Tibial artery (tissue), 4 donors: ENCODE results near the gene NUP133.

Experiments used
- DNase-seq, 2 donors: peaks; one replicate each; pipeline ENCODE4 v3.0.0-alpha.2; 2019
- H3K27ac ChIP-seq, 2 donors: fragments of 200-600 bp; sonication (generic) in 1 of 2; 1 replicate in 1 of 2; 2 replicates in 1 of 2; pipeline ENCODE4 v1.5.1; 2018 to 2019; ENCODE audit warnings: mild to moderate bottlenecking in 1 of 2
- H3K27me3 ChIP-seq, 2 donors: fragments of 200-600 bp; sonication (generic) in 1 of 2; one replicate each; pipeline versions ENCODE4 v1.5.1 to v1.6.0; 2016 to 2019
- H3K36me3 ChIP-seq, 3 donors: fragments of 200-600 bp; sonication (generic) in 2 of 3; one replicate each; pipeline ENCODE4 v1.5.1; 2016 to 2019; ENCODE audit warnings: mild to moderate bottlenecking in 2 of 3
- H3K4me1 ChIP-seq, 4 donors: fragments of 200-600 bp; sonication (generic) in 2 of 4; 1 replicate in 3 of 4; 2 replicates in 1 of 4; pipeline ENCODE4 v1.5.1; 2016 to 2019
- H3K4me3 ChIP-seq, 2 donors: fragments of 200-600 bp; sonication (generic) in 1 of 2; 1 replicate in 1 of 2; 2 replicates in 1 of 2; pipeline ENCODE4 v1.5.1; 2018 to 2019; ENCODE audit warnings: mild to moderate bottlenecking in 2 of 2
- H3K9me3 ChIP-seq, 3 donors: fragments of 200-600 bp; sonication (generic) in 1 of 3; one replicate each; pipeline ENCODE4 v1.5.1; 2016 to 2019
- intact Hi-C: fragments of 100-400 bp; cut with DNase I; formaldehyde crosslinking; loops from one replicate; pipeline ENCODE4 v1.15.0; 2023; ENCODE audit warnings: low total_unique reads
- TF ChIP-seq, protein P1 (sequence below), 2 experiments: fragments of 200-600 bp in 1 of 2; fragments of 450-650 bp in 1 of 2; IDR thresholded peaks; one replicate each; pipeline ENCODE4 v1.5.1; 2017 to 2019; ENCODE audit warnings: antibody characterized with exemption in 2 of 2, mild to moderate bottlenecking in 1 of 2, moderate library complexity in 1 of 2

Gene NUP133

DNA sequence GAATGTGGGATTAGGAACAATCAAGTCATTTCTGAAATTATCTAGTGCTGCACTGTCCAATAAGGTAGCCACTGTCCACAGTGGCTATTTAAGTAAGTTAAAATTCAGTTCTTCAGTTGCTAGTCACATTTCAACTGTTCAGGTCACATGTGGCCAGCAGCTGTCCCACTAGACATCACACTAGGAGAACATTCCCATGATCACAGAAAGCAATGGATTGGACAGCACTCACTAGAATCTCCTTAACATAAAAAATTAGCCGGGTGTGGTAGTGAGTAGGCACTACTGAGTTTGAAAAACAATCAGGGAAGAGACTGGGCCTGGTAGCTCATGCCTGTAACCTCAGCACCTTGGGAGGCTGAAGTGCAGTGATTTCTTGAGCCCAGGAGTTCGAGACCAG is 33.6 kb downstream of the NUP133 start:
- H3K36me3 ChIP-seq = peaks cover 70 to 95% (median 73%) of the 10 kb centered on the region in 3 donors
- TF ChIP-seq, protein P1, sequence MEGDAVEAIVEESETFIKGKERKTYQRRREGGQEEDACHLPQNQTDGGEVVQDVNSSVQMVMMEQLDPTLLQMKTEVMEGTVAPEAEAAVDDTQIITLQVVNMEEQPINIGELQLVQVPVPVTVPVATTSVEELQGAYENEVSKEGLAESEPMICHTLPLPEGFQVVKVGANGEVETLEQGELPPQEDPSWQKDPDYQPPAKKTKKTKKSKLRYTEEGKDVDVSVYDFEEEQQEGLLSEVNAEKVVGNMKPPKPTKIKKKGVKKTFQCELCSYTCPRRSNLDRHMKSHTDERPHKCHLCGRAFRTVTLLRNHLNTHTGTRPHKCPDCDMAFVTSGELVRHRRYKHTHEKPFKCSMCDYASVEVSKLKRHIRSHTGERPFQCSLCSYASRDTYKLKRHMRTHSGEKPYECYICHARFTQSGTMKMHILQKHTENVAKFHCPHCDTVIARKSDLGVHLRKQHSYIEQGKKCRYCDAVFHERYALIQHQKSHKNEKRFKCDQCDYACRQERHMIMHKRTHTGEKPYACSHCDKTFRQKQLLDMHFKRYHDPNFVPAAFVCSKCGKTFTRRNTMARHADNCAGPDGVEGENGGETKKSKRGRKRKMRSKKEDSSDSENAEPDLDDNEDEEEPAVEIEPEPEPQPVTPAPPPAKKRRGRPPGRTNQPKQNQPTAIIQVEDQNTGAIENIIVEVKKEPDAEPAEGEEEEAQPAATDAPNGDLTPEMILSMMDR (IDR thresholded peaks at IDR 0.05) = no peak
- DNase-seq = no peak
- no peaks in the 10 kb centered on the region for H3K27me3 ChIP-seq
- H3K27ac ChIP-seq = no peak overlapping the region
- H3K4me1 ChIP-seq = no peaks in the 10 kb centered on the region
- intact Hi-C loops = no loop called here
- no peak overlapping the region for H3K4me3 ChIP-seq
- H3K9me3 ChIP-seq = no peaks in the 10 kb centered on the region

DNA sequence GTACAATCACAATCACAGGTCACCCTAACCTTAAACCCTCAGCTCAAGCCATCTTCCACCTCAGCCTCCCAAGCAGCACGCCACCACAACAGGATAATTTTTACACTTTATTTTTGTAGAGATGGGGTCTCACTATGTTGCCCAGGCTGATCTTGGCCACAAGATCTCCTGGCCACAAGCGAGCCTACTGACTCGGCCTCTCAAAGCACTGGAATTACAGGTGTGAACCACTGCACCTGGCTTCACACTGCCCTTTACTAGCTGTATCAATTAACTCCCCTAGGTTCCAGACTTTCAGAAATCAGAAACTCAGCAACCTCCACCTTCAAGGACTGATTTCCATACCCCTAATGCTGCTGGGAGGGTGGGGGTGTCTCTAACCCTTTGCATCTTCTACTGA is 37.0 kb downstream of the NUP133 start:
- DNase-seq = no peak
- Histone ChIP-seq H3K4me1 (no peaks in the 10 kb centered on the region), H3K27ac (no peak overlapping the region), H3K9me3 (no peaks in the 10 kb centered on the region), H3K27me3 (no peaks in the 10 kb centered on the region), H3K36me3 (peaks cover 49 to 88% (median 84%) of the 10 kb centered on the region in 3 donors), H3K4me3 (no peak overlapping the region)
- intact Hi-C loops = no loop called here
- TF ChIP-seq, protein P1 (IDR thresholded peaks at IDR 0.05) = no peak

DNA sequence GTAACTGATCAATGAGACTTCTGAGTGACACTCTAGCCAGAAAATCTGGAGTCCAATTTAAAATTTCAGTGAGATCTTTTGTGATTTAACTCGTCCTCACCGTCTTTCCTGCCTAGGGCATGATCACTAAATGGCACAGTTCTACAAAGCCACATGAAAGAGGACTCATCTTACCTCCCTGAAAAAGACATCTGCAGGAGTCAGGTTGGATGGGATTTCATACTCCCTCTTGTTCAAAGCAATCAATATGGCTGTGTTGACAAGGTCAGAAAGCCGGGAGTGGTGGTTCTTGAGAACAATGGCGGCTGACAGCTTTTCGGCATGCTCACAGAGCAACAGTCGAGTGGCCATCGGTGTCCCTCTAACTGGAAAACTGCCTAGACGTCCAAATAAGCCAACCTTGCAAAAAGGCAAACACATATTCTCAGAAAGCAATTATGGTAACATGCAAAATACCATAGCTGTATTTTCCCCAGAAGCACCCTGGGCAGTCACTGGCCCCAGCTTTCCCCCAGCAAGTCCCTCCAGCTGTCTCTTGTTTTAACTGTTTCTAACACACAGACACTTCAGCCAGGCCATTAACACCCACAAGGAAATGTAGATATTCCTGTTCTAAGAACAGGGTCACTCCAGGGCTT is 37.6 kb downstream of the NUP133 start:
- H3K27me3 ChIP-seq = no peaks in the 10 kb centered on the region
- TF ChIP-seq, protein P1 (IDR thresholded peaks at IDR 0.05) = no peak
- H3K27ac ChIP-seq = no peak overlapping the region
- DNase-seq = no peak
- intact Hi-C loops = no loop called here
- H3K4me3 ChIP-seq = no peak overlapping the region
- peaks cover 50 to 89% (median 84%) of the 10 kb centered on the region in 3 donors for H3K36me3 ChIP-seq
- no peaks in the 10 kb centered on the region for H3K4me1 ChIP-seq
- H3K9me3 ChIP-seq = no peaks in the 10 kb centered on the region

DNA sequence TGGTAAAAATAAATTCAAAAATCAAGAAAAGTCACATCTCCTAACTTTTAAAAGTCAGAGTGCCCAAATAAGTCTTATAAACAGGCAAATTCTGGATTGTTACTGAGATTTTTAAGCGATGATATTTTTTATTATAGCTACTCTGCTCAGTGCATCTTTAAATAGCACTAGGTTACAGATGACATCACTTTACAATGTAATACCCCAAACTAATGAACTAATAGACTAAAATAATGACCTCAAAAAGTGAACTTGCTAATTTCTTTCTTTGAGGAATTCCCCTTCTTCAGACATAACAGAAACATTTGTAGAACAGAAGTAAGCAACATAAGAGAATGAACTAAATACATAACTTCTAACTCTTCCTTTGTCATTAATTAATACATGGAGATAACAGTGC is 41.3 kb downstream of the NUP133 start:
- TF ChIP-seq, protein P1 (IDR thresholded peaks at IDR 0.05) = no peak
- peaks cover 54 to 89% (median 84%) of the 10 kb centered on the region in 3 donors for H3K36me3 ChIP-seq
- intact Hi-C loops = no loop called here

DNA sequence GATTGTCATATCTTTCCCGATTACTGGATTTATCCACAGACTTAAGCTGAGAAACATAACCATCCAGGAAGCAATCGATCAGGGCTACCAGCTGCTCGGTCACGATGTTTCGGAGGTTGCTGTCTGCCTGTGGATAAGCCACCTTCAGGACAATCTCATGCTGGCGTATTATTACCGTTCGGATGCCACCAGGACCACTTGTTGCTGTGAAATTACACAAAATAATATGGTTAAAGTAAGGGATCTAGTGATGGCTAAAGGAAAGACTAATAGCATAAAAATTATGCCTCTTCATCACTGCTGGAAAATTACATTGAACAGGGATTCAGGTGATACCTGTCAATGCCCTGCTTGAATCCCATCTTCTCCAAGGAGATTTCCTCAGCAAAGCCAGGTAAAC is 43.5 kb downstream of the NUP133 start:
- DNase-seq = no peak
- intact Hi-C loops = no loop called here
- Histone ChIP-seq H3K27me3 (no peaks in the 10 kb centered on the region), H3K27ac (no peak overlapping the region), H3K36me3 (peaks cover 62 to 89% (median 75%) of the 10 kb centered on the region in 3 donors), H3K9me3 (no peaks in the 10 kb centered on the region), H3K4me1 (no peaks in the 10 kb centered on the region), H3K4me3 (no peak overlapping the region)
- TF ChIP-seq, protein P1 (IDR thresholded peaks at IDR 0.05) = no peak

More for the DNA sequence above, 41.3 kb downstream of the NUP133 start:
- Histone ChIP-seq H3K4me1 (no peaks in the 10 kb centered on the region), H3K27ac (no peak overlapping the region), H3K9me3 (no peaks in the 10 kb centered on the region), H3K4me3 (no peak overlapping the region), H3K27me3 (no peaks in the 10 kb centered on the region)
- DNase-seq = no peak
